Measurements from ENCODE around the gene PCBP3. TPM values are rescaled to one million over a fixed set of nuclear protein-coding genes. Genes with fewer than 3 reads are reported as not detected.

Gene PCBP3
- total RNA-seq, 2 experiments from 2014 or later, result 1.3 to 1.4 TPM

- CTCF ChIA-PET, result no interaction called here
- no peaks in the 10 kb centered on the region for H3K27me3 Mint-ChIP-seq (ENCODE audit: low read depth)
- DNase-seq, result no peak
- no peak for ATAC-seq
- H3K36me3 Mint-ChIP-seq (ENCODE audit: low read depth), result no peaks in the 10 kb centered on the region
- H3K4me3 Mint-ChIP-seq, result no peak overlapping the region
- no peaks in the 10 kb centered on the region for H3K9me3 Mint-ChIP-seq (ENCODE audit: insufficient read depth)
- no peak overlapping the region for H3K27ac Mint-ChIP-seq
- POLR2A ChIA-PET, result interaction anchor here (0.6 kb wide), 1 partner anchor 128 kb away, joined by 3 read pairs; no protein-coding TSS in a partner anchor
- H3K4me1 Mint-ChIP-seq (ENCODE audit: low read depth), result no peaks in the 10 kb centered on the region
Measured at GRCh38 chr21:45938811-45939520, 295.4 kb downstream of the PCBP3 start.

DNA sequence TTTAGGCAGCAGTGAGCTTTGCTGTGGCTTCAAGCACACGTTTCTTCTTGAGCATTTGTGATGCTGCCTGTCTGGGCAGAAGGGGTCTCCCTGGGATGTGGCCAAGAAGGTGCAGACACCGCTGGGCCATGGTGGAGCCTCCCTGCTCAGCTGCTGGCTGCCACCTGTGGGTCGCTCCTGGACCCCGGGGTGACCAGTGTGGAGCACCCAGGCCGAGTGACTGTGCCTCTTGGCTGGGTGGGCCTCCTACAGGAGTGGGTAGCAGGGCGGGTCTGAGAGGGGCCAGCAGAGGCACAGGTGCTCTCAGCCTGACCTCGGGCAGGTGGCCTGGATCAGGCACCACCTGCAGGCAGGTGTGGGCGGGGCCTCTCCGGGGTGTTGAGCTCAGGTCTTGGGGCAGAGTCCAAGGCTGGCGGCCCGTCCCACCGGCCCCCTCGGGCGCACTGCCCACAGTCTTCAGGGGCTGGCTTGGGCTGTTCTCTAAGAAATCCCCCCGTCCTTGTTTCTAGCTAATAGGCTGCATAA is 296.1 kb downstream of the PCBP3 start:
- no peaks in the 10 kb centered on the region for H3K36me3 Mint-ChIP-seq (ENCODE audit: low read depth)
- no peak overlapping the region for H3K27ac Mint-ChIP-seq
- no peak for ATAC-seq
- ChIA-PET POLR2A (no interaction called here), CTCF (no interaction called here)
- no peak for DNase-seq
- no peaks in the 10 kb centered on the region for H3K27me3 Mint-ChIP-seq (ENCODE audit: low read depth)
- no peaks in the 10 kb centered on the region for H3K9me3 Mint-ChIP-seq (ENCODE audit: insufficient read depth)
- no peaks in the 10 kb centered on the region for H3K4me1 Mint-ChIP-seq (ENCODE audit: low read depth)
- H3K4me3 Mint-ChIP-seq, result no peak overlapping the region

GRCh38 chr21:45940091-45940490 is 296.6 kb downstream of the PCBP3 start:
- Mint-ChIP-seq H3K4me1 (ENCODE audit: low read depth) (no peaks in the 10 kb centered on the region), H3K4me3 (no peak overlapping the region), H3K27me3 (ENCODE audit: low read depth) (no peaks in the 10 kb centered on the region), H3K36me3 (ENCODE audit: low read depth) (no peaks in the 10 kb centered on the region), H3K27ac (no peak overlapping the region), H3K9me3 (ENCODE audit: insufficient read depth) (no peaks in the 10 kb centered on the region)
- DNase-seq (no peak), ATAC-seq (no peak)
- CTCF ChIA-PET, result no interaction called here
- POLR2A ChIA-PET, result no interaction called here

DNA sequence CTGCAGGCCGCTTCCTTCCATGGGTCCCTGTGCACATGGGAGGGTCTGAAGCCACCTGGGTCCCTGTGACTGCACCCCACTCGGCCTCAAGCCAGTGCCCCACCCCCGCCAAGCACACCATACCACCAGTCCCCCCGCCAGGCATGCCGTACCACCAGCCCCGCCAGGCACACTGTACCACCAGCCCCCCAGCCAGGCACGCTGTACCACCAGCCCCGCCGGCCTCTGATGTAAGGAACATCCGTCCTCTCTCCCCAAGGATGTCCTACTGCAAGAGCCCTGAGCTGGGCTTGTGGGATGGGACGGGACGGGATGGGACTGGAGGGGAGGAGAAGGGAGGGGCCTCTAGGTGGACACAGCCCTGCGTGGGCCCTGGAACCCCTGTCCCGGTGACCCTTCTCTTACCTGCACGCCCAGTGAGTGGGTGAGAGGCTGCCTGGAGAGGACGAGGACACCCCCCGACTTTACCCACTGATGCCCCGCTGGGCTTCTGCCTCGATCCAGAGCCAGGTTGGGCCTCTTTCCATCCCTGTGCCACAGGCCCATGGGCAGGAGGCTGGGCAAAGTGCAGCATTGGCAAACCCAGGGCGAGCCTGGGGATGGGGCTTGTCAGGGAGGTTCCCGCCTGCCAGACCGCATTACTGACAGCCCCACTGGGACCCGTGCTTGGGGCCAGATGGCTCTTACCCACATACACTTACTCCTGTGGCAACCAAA is 297.3 kb downstream of the PCBP3 start:
- Mint-ChIP-seq H3K27ac (no peak overlapping the region), H3K27me3 (ENCODE audit: low read depth) (no peaks in the 10 kb centered on the region), H3K4me1 (ENCODE audit: low read depth) (no peaks in the 10 kb centered on the region), H3K9me3 (ENCODE audit: insufficient read depth) (no peaks in the 10 kb centered on the region), H3K4me3 (no peak overlapping the region), H3K36me3 (ENCODE audit: low read depth) (no peaks in the 10 kb centered on the region)
- ATAC-seq (no peak), DNase-seq (no peak)
- ChIA-PET CTCF (no interaction called here), POLR2A (no interaction called here)

GRCh38 chr21:45941338-45941710 is 297.8 kb downstream of the PCBP3 start:
- H3K36me3 Mint-ChIP-seq (ENCODE audit: low read depth), result no peaks in the 10 kb centered on the region
- H3K27ac Mint-ChIP-seq, result no peak overlapping the region
- POLR2A ChIA-PET, result no interaction called here
- CTCF ChIA-PET, result no interaction called here
- no peaks in the 10 kb centered on the region for H3K27me3 Mint-ChIP-seq (ENCODE audit: low read depth)
- H3K9me3 Mint-ChIP-seq (ENCODE audit: insufficient read depth), result no peaks in the 10 kb centered on the region
- H3K4me3 Mint-ChIP-seq, result no peak overlapping the region
- ATAC-seq (no peak), DNase-seq (no peak)
- no peaks in the 10 kb centered on the region for H3K4me1 Mint-ChIP-seq (ENCODE audit: low read depth)

DNA sequence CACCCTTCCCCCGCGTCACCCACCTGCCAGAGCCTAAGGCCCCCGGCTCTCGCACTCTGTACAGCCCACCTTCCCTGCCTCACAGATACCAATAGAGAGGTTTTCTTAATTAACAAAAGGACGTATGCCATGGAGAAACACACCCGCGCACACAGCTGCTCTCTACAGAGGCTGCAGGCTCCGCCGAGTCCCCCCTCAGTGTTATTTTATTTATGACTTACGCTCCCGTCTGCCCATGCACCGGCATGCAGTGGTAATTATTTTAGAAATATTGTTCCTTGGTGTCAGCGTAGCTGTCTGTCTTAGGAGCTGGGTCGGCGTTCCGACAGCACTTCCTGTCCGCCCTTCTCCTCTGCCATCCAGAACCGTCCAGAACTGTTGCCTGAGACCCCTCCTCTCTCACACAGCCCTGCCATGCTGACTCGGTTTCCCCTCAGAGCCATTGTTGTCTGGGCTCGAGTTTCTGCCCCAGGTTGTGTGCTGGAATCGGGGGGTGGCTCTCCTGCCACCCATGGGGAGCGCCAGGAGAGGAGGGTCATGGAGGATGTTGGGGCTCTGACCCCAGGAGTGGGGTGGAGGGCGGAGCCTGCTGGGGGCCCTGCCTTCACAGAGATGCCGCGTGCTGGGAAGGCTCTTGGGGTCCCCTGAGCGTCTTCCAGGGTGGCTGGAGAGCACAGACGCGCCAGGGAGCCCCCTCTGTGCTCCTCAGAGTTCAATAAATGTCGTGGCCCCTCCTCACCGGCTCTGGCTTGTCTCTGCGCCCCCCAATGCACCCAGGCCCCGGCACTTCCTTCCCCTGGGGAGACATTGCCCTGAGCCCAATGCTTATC is 298.4 kb downstream of the PCBP3 start:
- Mint-ChIP-seq H3K9me3 (ENCODE audit: insufficient read depth) (no peaks in the 10 kb centered on the region), H3K4me3 (no peak overlapping the region), H3K27me3 (ENCODE audit: low read depth) (no peaks in the 10 kb centered on the region), H3K27ac (no peak overlapping the region), H3K4me1 (ENCODE audit: low read depth) (no peaks in the 10 kb centered on the region), H3K36me3 (ENCODE audit: low read depth) (no peaks in the 10 kb centered on the region)
- ChIA-PET POLR2A (no interaction called here), CTCF (no interaction called here)
- ATAC-seq (no peak), DNase-seq (no peak)

DNA sequence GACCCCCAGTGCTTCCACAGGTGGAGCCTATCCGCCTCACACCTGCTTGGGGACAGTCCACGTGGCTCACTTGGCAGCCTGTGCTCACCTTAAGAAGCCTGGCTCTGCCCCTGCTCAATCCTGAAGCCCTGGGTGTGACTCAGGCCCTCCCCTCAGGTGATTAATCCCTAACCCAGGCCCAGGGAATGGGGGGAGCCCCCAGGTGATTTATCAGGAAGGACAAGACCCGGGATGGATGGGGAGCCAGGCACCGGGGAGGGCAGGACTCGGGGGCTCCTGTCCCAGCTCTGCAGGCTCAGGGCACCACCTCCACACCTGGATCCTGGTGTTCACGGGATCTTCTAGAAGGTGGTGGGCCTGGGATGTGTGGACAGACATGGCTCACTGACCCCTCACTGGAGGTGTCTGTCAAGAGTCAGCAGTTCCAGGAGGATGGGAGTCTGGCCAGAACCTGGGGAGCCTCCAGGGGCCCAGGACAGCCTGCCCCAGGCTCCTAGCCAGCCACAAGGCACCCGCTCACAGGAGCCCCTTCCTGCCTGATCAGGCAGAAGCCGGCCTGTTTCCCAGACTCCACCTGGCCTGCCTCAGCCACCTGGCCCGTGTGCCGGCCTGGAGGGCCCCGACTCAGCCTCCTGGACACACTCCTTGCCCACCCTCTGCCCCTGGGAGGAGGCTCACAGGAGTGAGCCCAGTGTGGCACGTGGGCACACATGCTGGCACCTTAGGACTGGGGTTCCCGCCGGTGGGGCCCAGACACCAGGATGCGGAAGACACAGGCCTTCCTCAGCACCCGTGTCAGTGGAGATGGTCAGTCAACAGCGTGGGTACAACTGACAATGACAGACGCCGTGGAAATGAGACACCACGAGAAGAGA is 299.5 kb downstream of the PCBP3 start:
- POLR2A ChIA-PET, result no interaction called here
- no peak overlapping the region for H3K27ac Mint-ChIP-seq

DNA sequence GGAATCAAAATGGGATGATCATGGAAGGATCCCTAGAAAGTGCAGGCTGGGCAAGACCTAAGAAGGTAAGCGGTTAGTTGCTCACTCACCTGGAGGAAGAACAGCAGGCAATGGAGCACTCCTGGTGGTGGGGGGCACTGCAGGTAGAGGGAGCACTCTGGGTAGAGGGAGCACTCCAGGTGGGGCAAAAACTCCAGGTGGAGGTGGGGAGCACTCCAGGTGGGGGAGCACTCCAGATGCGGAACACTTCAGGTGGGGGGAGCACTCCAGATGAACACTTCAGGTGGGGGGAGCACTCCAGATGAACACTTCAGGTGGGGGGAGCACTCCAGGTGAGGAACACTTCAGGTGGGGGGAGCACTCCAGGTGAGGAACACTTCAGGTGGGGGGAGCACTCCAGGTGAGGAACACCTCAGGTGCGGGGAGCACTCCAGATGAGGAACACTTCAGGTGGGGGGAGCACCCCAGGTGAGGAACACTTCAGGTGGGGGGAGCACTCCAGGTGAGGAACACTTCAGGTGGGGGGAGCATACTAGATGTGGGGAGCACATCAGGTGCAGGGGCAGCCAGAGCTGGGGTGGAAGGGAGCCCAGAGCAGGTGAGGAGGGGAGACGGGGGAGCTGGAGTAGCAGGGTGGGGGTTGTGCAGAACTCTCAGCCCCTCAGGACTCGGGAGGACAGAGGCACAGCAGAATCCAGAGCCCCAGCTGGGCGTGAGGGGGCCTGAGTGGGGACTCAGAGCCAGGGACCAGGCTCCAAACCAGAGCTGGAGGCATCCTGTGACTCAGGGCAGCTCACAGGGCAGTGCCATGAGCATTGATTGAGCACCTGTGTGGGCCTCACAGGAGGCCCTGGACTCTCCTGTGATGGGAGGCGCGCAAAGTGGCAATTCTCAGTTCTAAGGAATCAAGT is 300.4 kb downstream of the PCBP3 start:
- Mint-ChIP-seq H3K4me1 (ENCODE audit: low read depth) (no peaks in the 10 kb centered on the region), H3K4me3 (no peak overlapping the region), H3K27ac (no peak overlapping the region), H3K9me3 (ENCODE audit: insufficient read depth) (no peaks in the 10 kb centered on the region), H3K27me3 (ENCODE audit: low read depth) (no peaks in the 10 kb centered on the region), H3K36me3 (ENCODE audit: low read depth) (no peaks in the 10 kb centered on the region)
- ChIA-PET POLR2A (no interaction called here), CTCF (no interaction called here)
- no peak for ATAC-seq
- no peak for DNase-seq

More for the DNA sequence above, 299.5 kb downstream of the PCBP3 start:
- Mint-ChIP-seq H3K27me3 (ENCODE audit: low read depth) (no peaks in the 10 kb centered on the region), H3K36me3 (ENCODE audit: low read depth) (no peaks in the 10 kb centered on the region), H3K9me3 (ENCODE audit: insufficient read depth) (no peaks in the 10 kb centered on the region), H3K4me3 (no peak overlapping the region), H3K4me1 (ENCODE audit: low read depth) (no peaks in the 10 kb centered on the region)
- DNase-seq (no peak), ATAC-seq (no peak)
- CTCF ChIA-PET, result no interaction called here

- DNase-seq (no peak), ATAC-seq (no peak)
- POLR2A ChIA-PET, result interaction anchor here (0.7 kb wide), 1 partner anchor 7 kb away, joined by 3 read pairs; no protein-coding TSS in a partner anchor
- Mint-ChIP-seq H3K36me3 (ENCODE audit: low read depth) (no peaks in the 10 kb centered on the region), H3K4me3 (no peak overlapping the region), H3K27me3 (ENCODE audit: low read depth) (no peaks in the 10 kb centered on the region), H3K4me1 (ENCODE audit: low read depth) (no peaks in the 10 kb centered on the region), H3K9me3 (ENCODE audit: insufficient read depth) (no peaks in the 10 kb centered on the region), H3K27ac (no peak overlapping the region)
- CTCF ChIA-PET, result no interaction called here
Measured at GRCh38 chr21:45944601-45945000, 301.1 kb downstream of the PCBP3 start.

DNA sequence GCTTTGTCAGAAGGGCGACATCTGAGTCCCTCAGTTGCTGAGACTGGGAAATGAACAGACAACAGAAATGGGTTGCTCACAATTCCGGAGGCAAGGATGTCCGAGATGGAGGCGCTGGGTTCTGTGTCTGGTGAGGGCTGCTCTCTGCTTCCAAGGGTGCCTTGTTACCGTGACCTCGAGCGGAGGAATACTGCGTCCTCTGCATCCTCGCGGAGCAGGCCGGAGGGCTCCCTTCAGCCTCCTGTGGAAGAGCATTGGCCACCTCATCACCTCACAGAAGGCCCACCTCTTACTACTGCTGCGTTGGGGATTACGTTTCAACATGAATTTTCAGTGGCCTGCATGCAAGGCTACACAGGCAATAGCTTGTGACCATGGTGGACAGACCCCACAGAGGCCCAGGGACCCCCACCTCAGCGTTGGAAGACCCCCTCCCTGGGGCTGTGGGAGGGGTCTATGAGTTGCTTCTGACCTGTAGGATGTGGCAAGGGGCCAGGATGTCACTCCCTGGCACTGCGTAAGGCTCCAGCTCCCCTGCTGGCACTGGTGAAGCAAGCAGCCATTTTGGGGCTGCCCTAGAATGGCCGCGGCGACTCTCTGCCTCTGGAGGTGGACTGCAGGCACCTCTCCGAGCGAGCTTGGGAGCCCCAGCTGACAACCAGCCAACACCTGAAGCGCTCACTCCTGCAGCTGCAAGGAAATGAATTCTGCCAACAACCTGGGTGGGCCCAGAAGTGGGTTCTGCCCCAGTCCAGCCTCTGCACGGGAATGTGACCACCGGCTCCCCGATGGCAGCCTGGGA is 301.7 kb downstream of the PCBP3 start:
- H3K4me1 Mint-ChIP-seq (ENCODE audit: low read depth), result no peaks in the 10 kb centered on the region
- CTCF ChIA-PET, result interaction anchor here (0.5 kb wide), 1 partner anchor 208 kb away, joined by 3 read pairs; no protein-coding TSS in a partner anchor
- no peaks in the 10 kb centered on the region for H3K36me3 Mint-ChIP-seq (ENCODE audit: low read depth)

More for the DNA sequence above, 301.7 kb downstream of the PCBP3 start:
- no peak for ATAC-seq
- no peak for DNase-seq
- H3K9me3 Mint-ChIP-seq (ENCODE audit: insufficient read depth), result no peaks in the 10 kb centered on the region
- no peak overlapping the region for H3K4me3 Mint-ChIP-seq
- H3K27ac Mint-ChIP-seq, result no peak overlapping the region
- POLR2A ChIA-PET, result interaction anchor here (0.7 kb wide), 1 partner anchor 8 kb away, joined by 3 read pairs; no protein-coding TSS in a partner anchor
- H3K27me3 Mint-ChIP-seq (ENCODE audit: low read depth), result no peaks in the 10 kb centered on the region

All from activated CD8-positive, alpha-beta T cell treated with anti-CD3 and anti-CD28 coated beads, Interleukin-2, amount 10 ng/mL, durations not matched to agents 7 days and 5 days (primary cell).